H9 (cell line): Measurements from ENCODE around the gene DISC1. TPM values are rescaled to one million over a fixed set of nuclear protein-coding genes. Genes with fewer than 3 reads are reported as not detected.

ENCODE experiments used
- DNase-seq: peaks from one replicate; pipeline ENCODE4 v3.0.0-alpha.2; 2017
- H2AFZ ChIP-seq: one replicate; pipeline ENCODE4 v1.6.1; 2013; ENCODE audit warnings: mild to moderate bottlenecking, low read length, control low read depth, moderate library complexity
- H2AK5ac ChIP-seq: 2 replicates; pipeline ENCODE4 v1.6.1; 2013; ENCODE audit warnings: low read length, control low read depth, mixed read lengths; ENCODE audit not compliant: insufficient read length
- H2BK120ac ChIP-seq: one replicate; pipeline ENCODE4 v1.6.1; 2013; ENCODE audit warnings: low read depth, mild to moderate bottlenecking, low read length, control low read depth, inconsistent platforms; ENCODE audit not compliant: poor library complexity, severe bottlenecking
- H2BK12ac ChIP-seq: 2 replicates; pipeline ENCODE4 v1.6.1; 2013; ENCODE audit warnings: low read length, control low read depth, mixed read lengths, low read depth; ENCODE audit not compliant: insufficient read length
- H2BK15ac ChIP-seq: 2 replicates; pipeline ENCODE4 v1.6.1; 2013; ENCODE audit warnings: low read depth, low read length, control low read depth
- H2BK20ac ChIP-seq: one replicate; pipeline ENCODE4 v1.6.1; 2013; ENCODE audit warnings: low read depth, mild to moderate bottlenecking, low read length, control low read depth, inconsistent platforms; ENCODE audit not compliant: poor library complexity, severe bottlenecking
- H2BK5ac ChIP-seq: 2 replicates; pipeline ENCODE4 v1.6.1; 2013; ENCODE audit warnings: low read length, control low read depth, mixed read lengths; ENCODE audit not compliant: insufficient read length
- H3K14ac ChIP-seq: 2 replicates; pipeline ENCODE4 v1.6.1; 2013; ENCODE audit warnings: low read length, control low read depth; ENCODE audit not compliant: insufficient read depth
- H3K18ac ChIP-seq: 2 replicates; pipeline ENCODE4 v1.6.1; 2013; ENCODE audit warnings: low read depth, mild to moderate bottlenecking, mixed read lengths, low read length, control low read depth; ENCODE audit not compliant: insufficient read length
- H3K23ac ChIP-seq: 2 replicates; pipeline ENCODE4 v1.6.1; 2013; ENCODE audit warnings: low read length, control low read depth, mixed read lengths, low read depth; ENCODE audit not compliant: insufficient read length
- H3K23me2 ChIP-seq: 2 replicates; pipeline ENCODE4 v1.6.1; 2013; ENCODE audit warnings: low read depth, mild to moderate bottlenecking, mixed read lengths, low read length, control low read depth; ENCODE audit not compliant: insufficient read length, poor library complexity, severe bottlenecking
- H3K27ac ChIP-seq: 2 replicates; pipeline ENCODE4 v1.5.1; 2013; ENCODE audit warnings: low read length, control low read depth, mixed read lengths, low read depth; ENCODE audit not compliant: insufficient read length
- H3K27me3 ChIP-seq: 2 replicates; pipeline ENCODE4 v1.6.1; 2013; ENCODE audit warnings: low read length, control low read depth, inconsistent platforms; ENCODE audit not compliant: insufficient read depth
- H3K4ac ChIP-seq: 2 replicates; pipeline ENCODE4 v1.6.1; 2013; ENCODE audit warnings: low read depth, mild to moderate bottlenecking, control low read depth, inconsistent platforms, low read length, moderate library complexity
- H3K4me1 ChIP-seq: 2 replicates; pipeline ENCODE4 v1.6.1; 2013; ENCODE audit warnings: low read length, control low read depth, inconsistent platforms; ENCODE audit not compliant: insufficient read depth
- H3K4me2 ChIP-seq: 2 replicates; pipeline ENCODE4 v1.6.1; 2013; ENCODE audit warnings: low read length, control low read depth, mixed read lengths; ENCODE audit not compliant: insufficient read length, insufficient read depth
- H3K56ac ChIP-seq: 2 replicates; pipeline ENCODE4 v1.6.1; 2013; ENCODE audit warnings: low read depth, mild to moderate bottlenecking, mixed read lengths, low read length, control low read depth; ENCODE audit not compliant: insufficient read length
- H3K79me1 ChIP-seq: 2 replicates; pipeline ENCODE4 v1.6.1; 2013; ENCODE audit warnings: low read depth, mild to moderate bottlenecking, moderate library complexity, low read length, control low read depth, inconsistent platforms; ENCODE audit not compliant: insufficient read depth, poor library complexity, severe bottlenecking
- H3K79me2 ChIP-seq: 2 replicates; pipeline ENCODE4 v1.6.1; 2013; ENCODE audit warnings: low read length, control low read depth, inconsistent platforms; ENCODE audit not compliant: insufficient read depth
- H3K9ac ChIP-seq: 2 replicates; pipeline ENCODE4 v1.6.1; 2013; ENCODE audit warnings: low read length, control low read depth, mixed read lengths; ENCODE audit not compliant: insufficient read length; ENCODE audit errors: extremely low read depth
- H3K9me3 ChIP-seq: one replicate; pipeline ENCODE4 v1.6.1; 2013; ENCODE audit warnings: low read depth, low read length, inconsistent platforms; ENCODE audit not compliant: control insufficient read depth
- H3T11ph ChIP-seq: one replicate; pipeline ENCODE4 v1.6.1; 2013; ENCODE audit warnings: mild to moderate bottlenecking, low read length, control low read depth, inconsistent platforms
- H4K20me1 ChIP-seq: one replicate; pipeline ENCODE4 v1.6.1; 2013; ENCODE audit not compliant: control insufficient read depth, insufficient read length, insufficient read depth
- H4K5ac ChIP-seq: 2 replicates; pipeline ENCODE4 v1.6.1; 2013; ENCODE audit warnings: low read depth, mild to moderate bottlenecking, mixed read lengths, low read length, control low read depth; ENCODE audit not compliant: insufficient read length
- H4K8ac ChIP-seq: replicated peaks from 2 replicates; pipeline ENCODE4 v1.6.1; 2013; ENCODE audit warnings: low read length, control low read depth, mixed read lengths, low read depth; ENCODE audit not compliant: insufficient read length
- H4K91ac ChIP-seq: 2 replicates; pipeline ENCODE4 v1.6.1; 2013; ENCODE audit warnings: low read depth, mild to moderate bottlenecking, moderate library complexity, mixed read lengths, low read length, control low read depth; ENCODE audit not compliant: insufficient read length
- H3K27ac Mint-ChIP-seq, 3 experiments: 2 replicates in 2 of 3; 3 replicates in 1 of 3; pipeline ENCODE4 v1.8.0; 2020 to 2021; ENCODE audit warnings: mixed read lengths in 3 of 3, mild to moderate bottlenecking in 1 of 3, moderate library complexity in 1 of 3
- H3K27me3 Mint-ChIP-seq: 2 replicates; pipeline ENCODE4 v1.8.0; 2021; ENCODE audit warnings: low read depth, mild to moderate bottlenecking, moderate library complexity, mixed read lengths
- H3K36me3 Mint-ChIP-seq, 3 experiments: 2 replicates in 2 of 3; 3 replicates in 1 of 3; pipeline ENCODE4 v1.8.0; 2020 to 2021; ENCODE audit warnings: low read depth in 3 of 3, mixed read lengths in 3 of 3; ENCODE audit not compliant: insufficient read depth in 1 of 3
- H3K4me1 Mint-ChIP-seq, 2 experiments: 2 replicates each; pipeline ENCODE4 v1.8.0; 2020; ENCODE audit warnings: mixed read lengths in 2 of 2
- H3K4me3 Mint-ChIP-seq, 2 experiments: 2 replicates in 1 of 2; 3 replicates in 1 of 2; pipeline ENCODE4 v1.8.0; 2020 to 2021; ENCODE audit warnings: mild to moderate bottlenecking in 2 of 2, mixed read lengths in 2 of 2, moderate library complexity in 1 of 2
- H3K9me3 Mint-ChIP-seq, 2 experiments: 2 replicates in 1 of 2; 3 replicates in 1 of 2; pipeline ENCODE4 v1.8.0; 2020; ENCODE audit warnings: mild to moderate bottlenecking in 2 of 2, mixed read lengths in 2 of 2, moderate library complexity in 1 of 2
- CTCF ChIP-seq: fragments of 200-600 bp; sonication (generic); conservative IDR thresholded peaks from 3 replicates; pipeline ENCODE4 v1.8.0; 2021; ENCODE audit warnings: antibody characterized with exemption, mild to moderate bottlenecking
- WGBS: extraction: QIAGEN DNeasy Blood & Tissue Kit; methylation state at CpG from one replicate; pipeline ENCODE4 v1.1.7; 2013; ENCODE audit warnings: missing lambda C conversion rate, low lambda C conversion rate, mixed read lengths; ENCODE audit not compliant: insufficient read length; ENCODE audit errors: extremely low coverage; 5-methylcytosine and 5-hydroxymethylcytosine counted together
- total RNA-seq: library from RNA; stranded (reverse); gene quantifications from 2 replicates; pipeline ENCODE4 v1.2.1, GENCODE V29; 2021

The DISC1 gene
- total RNA-seq, 1 experiment from 2014 or later: 2.5 TPM

- H3K14ac ChIP-seq: no peak overlapping the region
- Mint-ChIP-seq H3K4me1 (peaks cover 5 to 7% of the 10 kb centered on the region in 2 experiments; a peak in 3 of 4 replicates), H3K36me3 (no peaks in the 10 kb centered on the region), H3K27me3 (peaks cover 21% of the 10 kb centered on the region), H3K9me3 (no peaks in the 10 kb centered on the region), H3K27ac (no peak overlapping the region), H3K4me3 (no peak overlapping the region)
- no peak overlapping the region for H3K23ac ChIP-seq
- H3K9ac ChIP-seq: no peak overlapping the region
- H3K4me1 ChIP-seq: no peaks in the 10 kb centered on the region
- no peak for DNase-seq
- no peak overlapping the region for H2BK5ac ChIP-seq
- H2AFZ ChIP-seq: no peak overlapping the region
- no peak overlapping the region for H4K91ac ChIP-seq
- H3K27me3 ChIP-seq: no peaks in the 10 kb centered on the region
- H3K18ac ChIP-seq: no peak overlapping the region
- H2BK15ac ChIP-seq: no peak overlapping the region
- no peak overlapping the region for H3K4me2 ChIP-seq
- TF ChIP-seq CTCF: no peak
- no peaks in the 10 kb centered on the region for H3K79me2 ChIP-seq
- H4K5ac ChIP-seq: no peak overlapping the region
- H4K8ac ChIP-seq: no peak overlapping the region
- H3K56ac ChIP-seq: no peak overlapping the region
- no peak overlapping the region for H2BK12ac ChIP-seq
- H3K9me3 ChIP-seq: no peaks in the 10 kb centered on the region
- no peak overlapping the region for H2BK120ac ChIP-seq
- no peak overlapping the region for H3T11ph ChIP-seq
- H4K20me1 ChIP-seq: no peaks in the 10 kb centered on the region
- H3K23me2 ChIP-seq: no peaks in the 10 kb centered on the region
- no peak overlapping the region for H2BK20ac ChIP-seq
- no peak overlapping the region for H2AK5ac ChIP-seq
- H3K27ac ChIP-seq: no peak overlapping the region
- H3K79me1 ChIP-seq: no peaks in the 10 kb centered on the region
- WGBS: no CpG with 5 or more reads among the region's 7 CpGs
- no peak overlapping the region for H3K4ac ChIP-seq
These were observed 313.5 kb downstream of the DISC1 start for GRCh38 chr1:231940116-231940515.
